PC-9 (cell line): ENCODE measurements around the gene PCBP2.

Source experiments
- CTCF ChIP-seq: fragments of 200-600 bp; sonication (generic); conservative IDR thresholded peaks from 2 replicates; pipeline ENCODE4 v1.6.1; 2017; ENCODE audit warnings: mixed run types, antibody characterized with exemption, mild to moderate bottlenecking, moderate library complexity
- EZH2 ChIP-seq: fragments of 200-600 bp; sonication (generic); IDR thresholded peaks from 2 replicates; pipeline ENCODE4 v1.8.0; 2017; ENCODE audit warnings: antibody characterized with exemption, low read depth

- TF ChIP-seq CTCF (no peak), EZH2 (no peak)
These were observed 50.4 kb downstream of the PCBP2 start for GRCh38 chr12:53502331-53502730.
